Erythroblast (primary cell): Measurements from ENCODE around the gene RTP1.
"Not testable (repeated sequence)": the region's sequence is repeated elsewhere in the genome, so short reads cannot be mapped to it uniquely, and the experiment has no call there.

ENCODE experiments used
- DNase-seq, 2 experiments: peaks; one replicate each; lab custom pipeline; 2025; lab: John Stamatoyannopoulos, UW
- GATA1 ChIP-seq: IDR thresholded peaks from 2 replicates; pipeline ENCODE4 v1.6.1; 2011; ENCODE audit warnings: low read depth, mild to moderate bottlenecking, control low read depth, low read length, moderate library complexity
- POLR2A ChIP-seq: IDR thresholded peaks from 2 replicates; pipeline ENCODE4 v1.6.1; 2011; ENCODE audit warnings: mild to moderate bottlenecking, low read length

RTP1 gene

GRCh38 chr3:187210545-187211327 lies 13.4 kb downstream of the RTP1 start:
- peak; percentile 13 to 46 for DNase-seq
- TF ChIP-seq GATA1 (no peak), POLR2A (no peak)

- no peak for TF ChIP-seq GATA1
- TF ChIP-seq POLR2A = no peak
- no peak for DNase-seq
Measured at GRCh38 chr3:187211532-187212195, 14.4 kb downstream of the RTP1 start.

- no peak for TF ChIP-seq GATA1
- TF ChIP-seq POLR2A = no peak
- DNase-seq = no peak
Measured at GRCh38 chr3:187212196-187212545, 14.9 kb downstream of the RTP1 start.

GRCh38 chr3:187212705-187213104 lies 15.4 kb downstream of the RTP1 start:
- no peak for TF ChIP-seq POLR2A
- TF ChIP-seq GATA1 = no peak

GRCh38 chr3:187213616-187214015 lies 16.3 kb downstream of the RTP1 start:
- no peak for DNase-seq
- TF ChIP-seq GATA1 = no peak
- TF ChIP-seq POLR2A = no peak

More at GRCh38 chr3:187212705-187213104, 15.4 kb downstream of the RTP1 start:
- no peak for DNase-seq

GRCh38 chr3:187215460-187215859 lies 18.2 kb downstream of the RTP1 start:
- TF ChIP-seq POLR2A (no peak), GATA1 (no peak)
- no peak for DNase-seq

- TF ChIP-seq GATA1 (no peak), POLR2A (no peak)
- no peak for DNase-seq
Measured at GRCh38 chr3:187222801-187223200, 25.5 kb downstream of the RTP1 start.

GRCh38 chr3:187223799-187224198 lies 26.5 kb downstream of the RTP1 start:
- DNase-seq = no peak
- TF ChIP-seq POLR2A (no peak), GATA1 (no peak)

- DNase-seq = no peak
- TF ChIP-seq GATA1 = no peak
- TF ChIP-seq POLR2A = no peak
Measured at GRCh38 chr3:187227658-187228258, 30.5 kb downstream of the RTP1 start.

GRCh38 chr3:187228740-187229139 lies 31.5 kb downstream of the RTP1 start:
- DNase-seq = no peak
- no peak for TF ChIP-seq POLR2A
- TF ChIP-seq GATA1 = no peak

- no peak for DNase-seq
- TF ChIP-seq GATA1 = no peak
- no peak for TF ChIP-seq POLR2A
Measured at GRCh38 chr3:187230011-187230410, 32.7 kb downstream of the RTP1 start.

- DNase-seq = no peak
- TF ChIP-seq GATA1 (no peak), POLR2A (no peak)
Measured at GRCh38 chr3:187236962-187237361, 39.7 kb downstream of the RTP1 start.

GRCh38 chr3:187237741-187238140 lies 40.5 kb downstream of the RTP1 start:
- TF ChIP-seq GATA1 = no peak
- no peak for TF ChIP-seq POLR2A
- DNase-seq = no peak

- TF ChIP-seq POLR2A = no peak
- no peak for TF ChIP-seq GATA1
- DNase-seq = no peak
Measured at GRCh38 chr3:187238239-187238638, 41.0 kb downstream of the RTP1 start.

- not testable (repeated sequence) for DNase-seq
Measured at GRCh38 chr3:187238835-187239234, 41.5 kb downstream of the RTP1 start.
